ENCODE results near the gene SMARCAL1. TPM values are rescaled to one million over a fixed set of nuclear protein-coding genes. Genes with fewer than 3 reads are reported as not detected.

The SMARCAL1 gene
- polyA plus RNA-seq, 1 of the 3 experiments (the other 2 are of a cell fraction): 27.0 TPM

DNA sequence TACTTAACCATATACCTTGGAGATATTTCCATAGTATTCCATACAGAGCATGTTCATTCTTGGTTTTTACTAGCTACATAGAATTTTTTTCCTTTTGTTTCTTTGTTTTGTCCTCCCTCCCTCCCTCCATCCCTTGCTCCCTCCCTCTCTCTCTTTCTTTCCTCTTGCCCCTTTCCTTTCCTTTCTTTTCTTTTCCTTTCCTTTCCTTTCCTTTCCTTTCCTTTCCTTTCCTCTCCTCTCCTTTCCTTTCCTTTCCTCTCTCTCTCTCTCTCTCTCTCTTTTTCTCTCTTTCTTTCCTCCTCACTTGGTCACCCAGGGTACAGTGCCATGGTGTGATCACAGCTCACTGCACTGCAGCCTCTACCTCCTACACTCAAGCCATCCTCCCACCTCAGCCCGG lies 114.7 kb downstream of the SMARCAL1 start:
- H3K4me1 ChIP-seq (ENCODE audit: control insufficient read depth in 1 of 2, insufficient read depth in 2 of 2, low read depth in 1 of 2, low read length in 1 of 2): peaks cover 2 to 6% of the 10 kb centered on the region in 2 experiments; a peak in 2 of 4 replicates
- no peaks in the 10 kb centered on the region for H3K9me2 ChIP-seq
- no peak overlapping the region for H2AFZ ChIP-seq (ENCODE audit: low read depth)
- WGBS (ENCODE audit: low lambda C conversion rate): 88% methylated on average over 1 of the region's 1 CpG
- no peak overlapping the region for H3K4me2 ChIP-seq
- H3K9me3 ChIP-seq: no peaks in the 10 kb centered on the region
- ChIA-PET CTCF (interaction anchor here (1.0 to 13.9 kb wide), 3 partner anchors 9 to 133 kb away, joined by 4 to 614 read pairs (median 10); no protein-coding TSS in a partner anchor), POLR2A (no interaction called here)
- H3K36me3 ChIP-seq (replicated peaks in 1 of 2; ENCODE audit: control insufficient read depth in 1 of 2, insufficient read depth in 2 of 2, low read length in 1 of 2): no peaks in the 10 kb centered on the region
- H4K20me1 ChIP-seq (ENCODE audit: insufficient read depth): no peaks in the 10 kb centered on the region
- no peaks in the 10 kb centered on the region for H3F3A ChIP-seq (replicated peaks; ENCODE audit: insufficient read depth)
- H3K9ac ChIP-seq: no peak overlapping the region
- H3K27ac ChIP-seq (ENCODE audit: low read depth in 2 of 2, low read length in 1 of 2): no peak overlapping the region
- H3K27me3 ChIP-seq (ENCODE audit: insufficient read depth): no peaks in the 10 kb centered on the region
- H3K79me2 ChIP-seq (ENCODE audit: insufficient read depth): no peaks in the 10 kb centered on the region
- no peak overlapping the region for H3K4me3 ChIP-seq (ENCODE audit: low read depth in 2 of 2, low read length in 1 of 2)
- no peak for DNase-seq
- TF ChIP-seq GATA2 (CRISPR knock-in tag; IDR thresholded peaks at IDR 0.05) (no peak), ELF1 (IDR thresholded peaks at IDR 0.05) (no peak), JUND (IDR thresholded peaks at IDR 0.05) (no peak), NRF1 (IDR thresholded peaks at IDR 0.05; ENCODE audit: low read depth, low read length) (no peak), FOSL2 (IDR thresholded peaks at IDR 0.05; ENCODE audit: borderline replicate concordance, low read depth) (no peak), MXI1 (IDR thresholded peaks at IDR 0.05; ENCODE audit: low read depth, low read length) (no peak)
- TF ChIP-seq, protein P1, sequence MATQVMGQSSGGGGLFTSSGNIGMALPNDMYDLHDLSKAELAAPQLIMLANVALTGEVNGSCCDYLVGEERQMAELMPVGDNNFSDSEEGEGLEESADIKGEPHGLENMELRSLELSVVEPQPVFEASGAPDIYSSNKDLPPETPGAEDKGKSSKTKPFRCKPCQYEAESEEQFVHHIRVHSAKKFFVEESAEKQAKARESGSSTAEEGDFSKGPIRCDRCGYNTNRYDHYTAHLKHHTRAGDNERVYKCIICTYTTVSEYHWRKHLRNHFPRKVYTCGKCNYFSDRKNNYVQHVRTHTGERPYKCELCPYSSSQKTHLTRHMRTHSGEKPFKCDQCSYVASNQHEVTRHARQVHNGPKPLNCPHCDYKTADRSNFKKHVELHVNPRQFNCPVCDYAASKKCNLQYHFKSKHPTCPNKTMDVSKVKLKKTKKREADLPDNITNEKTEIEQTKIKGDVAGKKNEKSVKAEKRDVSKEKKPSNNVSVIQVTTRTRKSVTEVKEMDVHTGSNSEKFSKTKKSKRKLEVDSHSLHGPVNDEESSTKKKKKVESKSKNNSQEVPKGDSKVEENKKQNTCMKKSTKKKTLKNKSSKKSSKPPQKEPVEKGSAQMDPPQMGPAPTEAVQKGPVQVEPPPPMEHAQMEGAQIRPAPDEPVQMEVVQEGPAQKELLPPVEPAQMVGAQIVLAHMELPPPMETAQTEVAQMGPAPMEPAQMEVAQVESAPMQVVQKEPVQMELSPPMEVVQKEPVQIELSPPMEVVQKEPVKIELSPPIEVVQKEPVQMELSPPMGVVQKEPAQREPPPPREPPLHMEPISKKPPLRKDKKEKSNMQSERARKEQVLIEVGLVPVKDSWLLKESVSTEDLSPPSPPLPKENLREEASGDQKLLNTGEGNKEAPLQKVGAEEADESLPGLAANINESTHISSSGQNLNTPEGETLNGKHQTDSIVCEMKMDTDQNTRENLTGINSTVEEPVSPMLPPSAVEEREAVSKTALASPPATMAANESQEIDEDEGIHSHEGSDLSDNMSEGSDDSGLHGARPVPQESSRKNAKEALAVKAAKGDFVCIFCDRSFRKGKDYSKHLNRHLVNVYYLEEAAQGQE (IDR thresholded peaks at IDR 0.05; ENCODE audit: low read depth, low read length): no peak

DNA sequence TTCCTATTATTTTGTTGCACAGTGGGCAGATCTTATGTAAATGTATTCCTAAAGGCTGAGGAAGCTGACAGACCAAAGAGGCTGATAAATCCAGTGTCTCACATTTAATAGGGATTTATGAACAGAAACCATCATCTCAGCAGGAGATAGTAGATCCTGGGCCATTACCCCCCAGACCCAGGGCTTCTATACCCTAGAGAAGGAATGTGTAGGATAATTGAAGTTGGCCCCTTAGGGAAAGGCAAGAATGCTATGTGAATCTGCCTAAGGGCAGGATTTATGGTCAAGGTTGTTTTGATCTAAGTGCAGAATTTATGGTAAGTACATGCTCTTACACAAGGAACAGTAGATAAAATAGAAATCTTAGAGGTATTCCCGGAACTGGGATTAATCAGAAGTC lies 115.3 kb downstream of the SMARCAL1 start:
- no peaks in the 10 kb centered on the region for H3K27me3 ChIP-seq (ENCODE audit: insufficient read depth)
- no peak overlapping the region for H2AFZ ChIP-seq (ENCODE audit: low read depth)
- peaks cover 5% of the 10 kb centered on the region for H3F3A ChIP-seq (replicated peaks; ENCODE audit: insufficient read depth)
- no peaks in the 10 kb centered on the region for H3K9me3 ChIP-seq
- no peaks in the 10 kb centered on the region for H3K9me2 ChIP-seq
- H3K4me1 ChIP-seq (ENCODE audit: control insufficient read depth in 1 of 2, insufficient read depth in 2 of 2, low read depth in 1 of 2, low read length in 1 of 2): peaks cover 2 to 6% of the 10 kb centered on the region in 2 experiments; a peak in 2 of 4 replicates
- no peak overlapping the region for H3K27ac ChIP-seq (ENCODE audit: low read depth in 2 of 2, low read length in 1 of 2)
- POLR2A ChIA-PET: no interaction called here
- no peak overlapping the region for H3K9ac ChIP-seq
- H3K36me3 ChIP-seq (replicated peaks in 1 of 2; ENCODE audit: control insufficient read depth in 1 of 2, insufficient read depth in 2 of 2, low read length in 1 of 2): no peaks in the 10 kb centered on the region
- no peak for DNase-seq
- TF ChIP-seq, protein P2, sequence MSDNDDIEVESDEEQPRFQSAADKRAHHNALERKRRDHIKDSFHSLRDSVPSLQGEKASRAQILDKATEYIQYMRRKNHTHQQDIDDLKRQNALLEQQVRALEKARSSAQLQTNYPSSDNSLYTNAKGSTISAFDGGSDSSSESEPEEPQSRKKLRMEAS (IDR thresholded peaks at IDR 0.05; ENCODE audit: low read depth): no peak
- TF ChIP-seq GATA2 (CRISPR knock-in tag; IDR thresholded peaks at IDR 0.05): no peak
- no peak overlapping the region for H3K4me3 ChIP-seq (ENCODE audit: low read depth in 2 of 2, low read length in 1 of 2)
- no peak overlapping the region for H3K4me2 ChIP-seq
- CTCF ChIA-PET: interaction anchor here (1.7 to 13.9 kb wide), 3 partner anchors 10 to 1229 kb away, joined by 3 to 614 read pairs (median 10); no protein-coding TSS in a partner anchor
- WGBS (ENCODE audit: low lambda C conversion rate): 96% methylated on average over 1 of the region's 1 CpG
- H4K20me1 ChIP-seq (ENCODE audit: insufficient read depth): no peaks in the 10 kb centered on the region
- no peaks in the 10 kb centered on the region for H3K79me2 ChIP-seq (ENCODE audit: insufficient read depth)

All from SK-N-SH (cell line).